ENCODE data around the gene NLRP5. TPM values are rescaled to one million over a fixed set of nuclear protein-coding genes. Genes with fewer than 3 reads are reported as not detected.
A peak's percentile ranks its signal among the peaks of the same experiment; 100 is the strongest.

NLRP5 gene
- total and polyA plus RNA-seq, 2 of the 8 experiments (the other 6 are each of a cell fraction or from before 2014, with no cell fraction given), result not detected

DNA sequence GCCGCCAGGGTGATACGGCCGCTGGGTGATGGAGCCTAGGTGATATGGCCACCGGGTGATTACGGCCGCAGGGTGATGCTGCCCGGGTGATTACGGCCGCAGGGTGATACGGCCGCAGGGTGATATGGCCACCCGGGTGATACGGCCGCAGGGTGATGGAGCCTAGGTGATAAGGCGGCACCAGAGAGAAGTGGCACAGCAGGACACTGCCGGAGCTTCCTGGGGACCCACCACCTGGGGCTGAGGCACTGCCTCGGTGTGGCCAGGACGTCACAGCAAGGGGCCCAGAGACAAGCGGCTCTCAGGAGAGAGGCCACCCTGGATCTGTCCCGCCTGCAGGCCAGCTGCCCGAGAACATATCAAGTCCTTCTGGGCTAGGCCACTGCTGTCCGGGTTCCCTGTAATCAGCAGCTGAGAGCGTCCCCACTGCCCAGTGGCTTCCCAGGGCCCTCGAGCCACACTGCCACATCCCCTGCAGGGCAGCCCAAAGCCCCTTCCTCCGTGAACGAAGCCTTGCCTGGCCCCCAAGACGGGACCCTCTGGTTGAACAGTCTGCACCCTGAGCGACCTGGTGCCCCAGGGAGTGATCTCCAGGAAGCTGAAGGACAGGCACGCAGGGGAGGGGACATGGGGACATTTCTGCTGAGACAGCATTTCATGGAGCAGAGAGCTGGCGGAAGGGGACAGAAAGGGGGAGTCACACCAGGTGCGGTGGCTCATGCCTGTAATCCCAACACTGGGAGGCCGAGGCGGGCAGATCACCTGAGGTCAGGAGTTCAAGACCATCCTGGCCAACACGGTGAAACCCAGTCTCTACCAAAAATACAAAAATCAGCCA is 112.4 kb downstream of the NLRP5 start:
- TF ChIP-seq MAFK (IDR thresholded peaks at IDR 0.05; ENCODE audit: low read depth, low read length) (peak; percentile 7; the same call in 1 of the 2 replicates), POLR2A (IDR thresholded peaks at IDR 0.05; ENCODE audit: control extremely low read depth in 1 of 2, low read depth in 2 of 2, low read length in 2 of 2) (0 out of 3 replicates have a peak, but pooled peaks of 1 of the 2 experiments have one; percentile 23), EGR1 (IDR thresholded peaks at IDR 0.05; ENCODE audit: borderline replicate concordance, low read depth, low read length) (no peak)
- TF ChIP-seq, protein P1, sequence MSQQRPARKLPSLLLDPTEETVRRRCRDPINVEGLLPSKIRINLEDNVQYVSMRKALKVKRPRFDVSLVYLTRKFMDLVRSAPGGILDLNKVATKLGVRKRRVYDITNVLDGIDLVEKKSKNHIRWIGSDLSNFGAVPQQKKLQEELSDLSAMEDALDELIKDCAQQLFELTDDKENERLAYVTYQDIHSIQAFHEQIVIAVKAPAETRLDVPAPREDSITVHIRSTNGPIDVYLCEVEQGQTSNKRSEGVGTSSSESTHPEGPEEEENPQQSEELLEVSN (IDR thresholded peaks at IDR 0.05), result no peak
- Histone ChIP-seq H3K23me2 (ENCODE audit: low read depth, low read length) (no peaks in the 10 kb centered on the region), H3K14ac (ENCODE audit: insufficient read length) (no peak overlapping the region), H3K79me2 (ENCODE audit: control insufficient read depth in 1 of 2, insufficient read depth in 2 of 2, low read length in 2 of 2) (peaks cover 0 to 63% of the 10 kb centered on the region in 2 experiments; a peak in 3 of 4 replicates), H3K56ac (replicated peaks; ENCODE audit: insufficient read length, low read depth, low read length) (no peak overlapping the region), H3K4ac (replicated peaks; ENCODE audit: insufficient read length, low read depth, low read length) (no peak overlapping the region), H2BK120ac (replicated peaks; ENCODE audit: low read depth, low read length) (no peak overlapping the region), H2BK12ac (ENCODE audit: low read depth, low read length) (no peak overlapping the region), H3K9me3 (ENCODE audit: insufficient read depth in 2 of 2, low read depth in 1 of 2, low read length in 1 of 2) (no peaks in the 10 kb centered on the region), H2BK20ac (ENCODE audit: low read length) (no peak overlapping the region), H3K36me3 (ENCODE audit: control insufficient read depth in 2 of 4, insufficient read depth in 4 of 4, low read length in 3 of 4) (peaks cover 2 to 20% (median 7%) of the 10 kb centered on the region in 4 experiments; a peak in 6 of 8 replicates), H4K20me1 (replicated peaks in 1 of 2; ENCODE audit: control insufficient read depth in 1 of 2, insufficient read depth in 2 of 2, low read length in 2 of 2) (peaks cover 15 to 36% of the 10 kb centered on the region in 2 experiments), H2BK15ac (ENCODE audit: low read length) (no peak overlapping the region), H3K79me1 (ENCODE audit: low read depth, low read length) (peaks cover 18% of the 10 kb centered on the region), H3K4me2 (ENCODE audit: insufficient read depth in 1 of 2, low read depth in 2 of 2, low read length in 2 of 2) (no peak overlapping the region), H3K23ac (ENCODE audit: insufficient read length) (no peak overlapping the region), H3K18ac (ENCODE audit: extremely low read depth, low read length) (no peak overlapping the region), H4K5ac (ENCODE audit: insufficient read length, low read depth, low read length) (no peak overlapping the region), H3K27ac (ENCODE audit: low read depth, low read length) (no peak overlapping the region), H2AK5ac (ENCODE audit: low read depth, low read length) (no peak overlapping the region), H2AFZ (ENCODE audit: low read length) (no peak overlapping the region), H4K8ac (ENCODE audit: extremely low read depth, insufficient read depth, low read length) (peak overlapping the region; percentile 79; the same call in 1 of the 2 replicates), H3K4me1 (replicated peaks in 1 of 4; ENCODE audit: control insufficient read depth in 3 of 4, insufficient read depth in 4 of 4, low read length in 3 of 4) (no peaks in the 10 kb centered on the region), H3K9ac (replicated peaks in 1 of 4; ENCODE audit: extremely low read depth in 1 of 4, low read depth in 3 of 4, low read length in 3 of 4) (no peak overlapping the region), H4K91ac (replicated peaks; ENCODE audit: insufficient read length, low read length) (no peak overlapping the region), H2BK5ac (ENCODE audit: low read depth, low read length) (no peak overlapping the region), H3K4me3 (ENCODE audit: extremely low read depth in 1 of 4, insufficient read depth in 2 of 4, low read depth in 3 of 4, low read length in 4 of 4) (no peak overlapping the region), H3K27me3 (replicated peaks in 1 of 4; ENCODE audit: control insufficient read depth in 3 of 4, extremely low read depth in 1 of 4, insufficient read depth in 3 of 4, low read length in 3 of 4) (no peaks in the 10 kb centered on the region)
- CTCF ChIA-PET (ENCODE audit: partially characterized antibody), result interaction anchor here (0.7 to 1.2 kb wide), 2 partner anchors 8 to 690 kb away, joined by 3 read pairs; no protein-coding TSS in a partner anchor
- 91% methylated on average over 15 of the region's 34 CpGs; no CpG with 5 or more reads in 1 of the 2 experiments for WGBS, 2 experiments (ENCODE audit: extremely low coverage in 1 of 2, insufficient coverage in 1 of 2, insufficient read length in 1 of 2, insufficient replicate concordance in 2 of 2, low coverage in 1 of 2, low lambda C conversion rate in 2 of 2, missing lambda C conversion rate in 1 of 2)
- no peak for DNase-seq (ENCODE audit: low read depth in 1 of 2, low spot score in 2 of 2)
- POLR2A ChIA-PET (ENCODE audit: partially characterized antibody), result interaction anchor here (0.8 to 1.7 kb wide), 4 partner anchors 9 to 20 kb away, joined by 3 to 7 read pairs (median 4); no protein-coding TSS in a partner anchor
- no peak for FAIRE-seq
